Globus pallidus (tissue), 1 donor: ENCODE measurements around the gene MBD3L4.
"Not testable (repeated sequence)": the region's sequence is repeated elsewhere in the genome, so short reads cannot be mapped to it uniquely, and the experiment has no call there.

Source experiments
- DNase-seq: peaks from one replicate; pipeline ENCODE4 v3.0.0-alpha.2; 2015; ENCODE audit warnings: low spot score

The MBD3L4 gene

DNA sequence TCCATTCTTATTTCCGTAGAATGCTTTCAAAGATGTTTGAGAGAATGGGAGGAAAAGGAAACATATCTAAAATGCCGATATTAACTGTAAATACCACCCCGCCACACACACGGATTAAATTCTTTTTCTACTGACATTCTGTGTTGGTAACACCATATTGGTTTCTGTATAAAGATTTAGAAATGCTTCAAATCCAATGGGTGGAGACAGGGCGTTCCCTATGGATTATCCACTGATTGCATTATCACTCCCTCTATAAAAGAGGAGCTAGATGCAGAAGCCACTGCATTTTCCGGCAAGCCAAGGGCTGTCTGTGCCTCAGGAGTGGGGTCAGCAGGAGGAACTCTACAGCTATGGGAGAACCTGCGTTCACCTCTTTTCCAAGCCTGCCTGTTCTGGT, 9.0 kb upstream of the MBD3L4 start, which contains the start of gene MBD3L2:
Gene MBD3L2 (plus strand): TSS at position 301 of the 400 bp plus-strand sequence. CDS start 53 bp downstream, at position 354.
- not testable (repeated sequence) for DNase-seq

DNA sequence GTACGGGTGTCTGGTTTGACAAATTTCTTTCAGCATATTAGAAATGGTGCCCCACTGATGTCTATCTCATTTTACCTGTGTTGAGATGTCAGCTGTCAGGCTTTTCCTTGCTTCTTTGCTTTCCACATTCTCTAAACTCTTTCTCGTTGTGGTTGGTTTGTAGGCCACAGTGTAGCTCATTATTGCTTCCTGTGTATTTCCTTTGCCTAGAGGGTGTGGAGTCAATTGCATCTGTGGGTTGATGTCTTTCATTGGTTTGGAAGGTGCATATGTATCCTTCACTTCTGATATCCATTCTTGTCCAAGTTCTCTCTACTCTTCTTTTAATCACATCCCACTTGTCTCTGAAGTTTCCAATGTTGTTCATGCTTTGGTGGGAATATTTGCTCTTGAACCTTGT, 1.6 kb upstream of the MBD3L4 start:
- not testable (repeated sequence) for DNase-seq

DNA sequence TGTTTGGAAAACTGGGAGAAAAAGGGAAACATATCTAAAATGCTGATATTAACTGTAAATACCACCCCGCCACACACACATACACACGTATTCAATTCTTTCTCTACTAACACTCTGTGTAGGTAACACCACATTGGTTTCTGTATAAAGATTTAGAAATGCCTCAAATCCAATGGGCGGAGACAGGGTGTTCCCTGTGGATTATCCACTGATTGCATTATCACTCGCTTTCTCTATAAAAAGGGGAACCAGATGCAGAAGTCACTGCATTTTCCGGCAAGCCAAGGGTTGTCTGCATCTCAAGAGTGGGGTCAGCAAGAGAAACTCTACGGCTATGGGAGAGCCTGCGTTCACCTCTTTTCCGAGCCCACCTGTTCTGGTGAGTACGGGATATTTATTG, 9.7 kb downstream of the MBD3L4 start, which contains the start of gene MBD3L5:
Gene MBD3L5 (plus strand): TSS at position 301 of the 400 bp plus-strand sequence. CDS start 34 bp downstream, at position 335.
- not testable (repeated sequence) for DNase-seq

DNA sequence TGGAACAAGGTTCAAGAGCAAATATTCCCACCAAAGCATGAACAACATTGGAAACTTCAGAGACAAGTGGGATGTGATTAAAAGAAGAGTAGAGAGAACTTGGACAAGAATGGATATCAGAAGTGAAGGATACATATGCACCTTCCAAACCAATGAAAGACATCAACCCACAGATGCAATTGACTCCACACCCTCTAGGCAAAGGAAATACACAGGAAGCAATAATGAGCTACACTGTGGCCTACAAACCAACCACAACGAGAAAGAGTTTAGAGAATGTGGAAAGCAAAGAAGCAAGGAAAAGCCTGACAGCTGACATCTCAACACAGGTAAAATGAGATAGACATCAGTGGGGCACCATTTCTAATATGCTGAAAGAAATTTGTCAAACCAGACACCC, 11.2 kb downstream of the MBD3L4 start:
- not testable (repeated sequence) for DNase-seq

DNA sequence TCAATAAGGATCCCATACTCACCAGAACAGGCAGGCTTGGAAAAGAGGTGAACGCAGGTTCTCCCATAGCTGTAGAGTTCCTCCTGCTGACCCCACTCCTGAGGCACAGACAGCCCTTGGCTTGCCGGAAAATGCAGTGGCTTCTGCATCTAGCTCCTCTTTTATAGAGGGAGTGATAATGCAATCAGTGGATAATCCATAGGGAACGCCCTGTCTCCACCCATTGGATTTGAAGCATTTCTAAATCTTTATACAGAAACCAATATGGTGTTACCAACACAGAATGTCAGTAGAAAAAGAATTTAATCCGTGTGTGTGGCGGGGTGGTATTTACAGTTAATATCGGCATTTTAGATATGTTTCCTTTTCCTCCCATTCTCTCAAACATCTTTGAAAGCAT, 18.6 kb downstream of the MBD3L4 start, which contains the start of gene MBD3L2B:
Gene MBD3L2B (minus strand): TSS at position 101 of the 400 bp plus-strand sequence. CDS start 34 bp downstream, at position 67.
- not testable (repeated sequence) for DNase-seq

DNA sequence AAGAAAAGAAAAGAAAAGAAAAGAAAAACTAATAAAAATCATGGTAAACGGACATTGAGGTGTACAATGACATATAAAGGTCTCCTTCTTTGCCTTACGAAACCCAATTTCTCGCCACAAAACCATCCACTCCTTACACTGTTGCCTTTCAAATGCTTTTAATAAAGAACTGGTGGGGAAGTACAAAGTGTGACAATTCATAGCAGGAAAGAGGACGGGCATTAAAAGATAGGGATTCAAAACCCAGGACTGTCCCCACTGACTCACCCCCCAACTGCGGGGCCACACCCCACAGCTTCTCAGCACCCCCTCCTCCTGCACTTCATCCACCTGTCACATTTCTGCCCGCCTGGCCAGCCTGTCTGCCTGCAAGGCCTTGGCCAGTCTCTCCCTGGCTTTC, 21.2 kb downstream of the MBD3L4 start:
- DNase-seq = no peak

DNA sequence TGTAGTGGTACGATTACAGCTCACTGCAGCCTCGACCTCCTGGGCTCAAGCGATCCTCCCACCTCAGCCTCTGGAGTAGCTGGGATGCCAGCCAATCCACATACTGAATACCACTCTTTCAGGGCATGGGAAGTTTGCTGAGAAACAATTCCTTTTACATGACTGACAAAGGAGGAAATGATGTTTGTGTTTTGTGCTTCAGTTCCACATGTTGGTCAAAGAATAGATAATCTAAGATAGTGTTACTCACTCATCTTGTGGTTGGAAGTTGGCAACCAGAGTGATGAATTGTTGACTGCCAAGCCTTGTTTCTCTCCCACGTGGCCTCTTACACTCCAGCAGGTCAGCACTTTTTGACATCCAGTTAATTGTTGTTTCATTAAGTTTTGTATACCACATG, 26.3 kb downstream of the MBD3L4 start:
- DNase-seq = peak; percentile 17

DNA sequence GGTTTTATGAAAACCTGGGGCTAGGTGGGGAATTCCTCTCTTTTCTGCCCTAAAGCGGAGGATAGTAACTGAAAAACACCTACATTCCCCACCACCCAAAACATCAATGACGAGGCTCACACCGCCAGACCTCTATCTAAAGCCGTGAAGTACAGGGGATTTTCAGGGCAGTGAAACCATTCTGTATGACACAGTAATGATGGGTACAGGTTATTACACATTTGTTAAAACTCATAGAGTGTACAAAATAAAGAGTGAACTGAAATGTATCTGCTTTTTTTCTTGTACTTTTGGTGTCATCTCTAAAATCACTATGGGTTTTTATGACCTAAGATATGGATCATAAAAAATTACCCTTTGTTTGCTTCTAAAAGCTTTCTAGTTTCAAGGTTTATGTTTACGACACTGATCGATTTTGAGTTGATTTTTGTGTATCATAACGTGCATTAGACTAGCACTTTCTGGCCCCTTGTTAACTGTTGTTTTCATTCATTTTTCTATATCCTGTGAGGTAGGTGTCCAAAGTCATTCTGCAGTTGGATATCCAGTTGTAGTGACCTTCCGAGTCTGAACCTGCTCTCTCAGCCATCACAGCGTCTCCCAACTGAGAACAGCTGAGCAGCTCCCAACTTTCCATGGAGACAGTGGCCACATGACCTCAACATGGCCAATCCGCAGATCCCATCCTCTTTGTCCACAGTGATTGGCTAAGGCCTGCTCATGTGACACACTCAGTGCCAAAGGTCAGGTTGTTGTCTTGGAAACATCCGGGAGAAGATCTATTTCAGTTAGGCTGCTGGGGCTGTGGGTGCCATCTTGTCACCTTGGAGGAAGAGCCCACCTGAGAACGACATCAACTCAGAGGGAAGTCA, 29.0 kb downstream of the MBD3L4 start:
- DNase-seq = no peak

DNA sequence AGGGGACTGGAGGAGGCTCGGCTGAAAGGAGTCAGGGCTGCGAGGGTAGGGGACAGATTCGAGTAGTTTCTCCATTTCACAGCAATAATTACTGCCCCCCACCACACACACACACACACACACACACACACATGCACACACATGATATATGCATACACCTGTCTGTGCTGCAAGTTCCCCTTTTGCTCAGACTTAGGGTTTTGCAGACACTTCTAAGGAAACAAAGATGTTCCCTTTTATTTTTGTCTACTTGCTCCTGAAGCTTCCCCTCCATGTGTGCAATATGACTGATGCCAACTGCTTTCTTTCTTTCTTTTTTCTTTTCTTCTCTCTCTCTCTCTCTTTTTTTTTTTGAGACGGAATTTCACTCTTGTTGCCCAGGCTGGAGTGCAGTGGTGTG, 32.1 kb downstream of the MBD3L4 start:
- no peak for DNase-seq

DNA sequence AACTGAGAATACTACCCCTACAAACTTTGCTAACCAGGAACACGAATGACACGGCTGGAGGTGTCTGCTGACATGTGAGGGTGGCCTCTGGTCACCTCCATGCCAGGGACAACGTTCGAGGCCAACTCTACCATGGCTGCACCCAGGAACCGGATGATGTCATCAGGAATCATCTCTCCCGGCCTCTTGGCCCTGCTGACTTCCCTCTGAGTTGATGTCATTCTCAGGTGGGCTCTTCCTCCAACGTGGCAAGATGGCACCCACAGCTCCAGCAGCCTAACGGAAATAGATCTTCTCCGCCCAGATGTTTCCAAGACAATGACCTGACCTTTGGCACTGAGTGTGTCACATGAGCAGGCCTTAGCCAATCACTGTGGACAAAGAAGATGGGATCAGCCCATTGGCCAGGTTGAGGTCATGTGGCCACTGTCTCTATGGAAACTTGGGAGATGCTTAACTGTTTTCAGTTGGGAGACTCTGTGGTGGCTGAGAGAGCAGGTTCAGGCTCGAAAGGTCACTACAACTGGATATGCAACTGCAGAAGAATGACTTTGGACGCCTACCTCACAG, 33.8 kb downstream of the MBD3L4 start:
- DNase-seq = no peak

DNA sequence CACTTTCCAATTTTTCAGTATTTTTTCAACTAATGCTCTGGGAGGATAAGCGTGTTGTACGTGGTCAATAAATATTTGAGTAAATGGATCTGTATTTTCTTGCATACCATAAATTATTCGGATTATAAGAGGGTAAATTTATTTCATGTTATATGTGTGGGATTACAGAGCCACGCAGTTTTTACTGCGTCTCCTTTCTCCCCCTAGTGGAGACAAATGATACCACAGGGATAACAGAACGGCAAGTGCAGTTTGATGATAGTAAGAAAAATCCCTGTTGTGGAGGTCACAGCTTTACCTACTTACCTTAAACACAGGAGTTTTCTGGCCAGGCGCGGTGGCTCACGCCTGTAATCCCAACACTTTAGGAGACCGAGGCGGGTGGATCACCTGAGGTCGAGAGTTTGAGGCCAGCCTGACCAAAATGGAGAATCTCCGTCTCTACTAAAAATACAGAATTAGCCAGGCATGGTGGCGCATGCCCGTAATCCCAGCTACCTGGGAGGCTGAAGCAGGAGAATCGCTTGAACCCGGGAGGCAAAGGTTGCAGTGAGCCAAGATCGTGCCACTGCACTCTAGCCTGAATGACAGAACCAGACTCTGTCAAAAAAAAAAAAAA, 35.6 kb downstream of the MBD3L4 start:
- DNase-seq = no peak

DNA sequence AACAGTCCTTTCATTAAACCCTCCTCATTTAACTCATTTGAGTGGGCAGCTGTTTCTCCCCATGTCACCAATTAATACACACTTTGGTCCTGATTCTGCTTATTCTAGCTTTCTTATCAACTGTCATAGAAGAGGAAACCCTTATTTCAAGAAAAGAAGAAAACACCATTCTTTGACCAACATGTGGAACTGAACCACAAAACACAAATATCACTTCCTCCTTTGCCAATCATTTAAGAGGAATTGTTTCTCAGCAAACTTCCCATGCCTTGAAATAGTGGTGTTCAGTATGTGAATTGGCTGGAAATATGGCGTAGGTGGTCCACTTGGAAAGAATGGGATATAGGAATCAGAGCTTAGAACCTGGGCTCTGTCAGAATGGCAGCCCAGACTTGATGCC, 39.2 kb downstream of the MBD3L4 start:
- no peak for DNase-seq

DNA sequence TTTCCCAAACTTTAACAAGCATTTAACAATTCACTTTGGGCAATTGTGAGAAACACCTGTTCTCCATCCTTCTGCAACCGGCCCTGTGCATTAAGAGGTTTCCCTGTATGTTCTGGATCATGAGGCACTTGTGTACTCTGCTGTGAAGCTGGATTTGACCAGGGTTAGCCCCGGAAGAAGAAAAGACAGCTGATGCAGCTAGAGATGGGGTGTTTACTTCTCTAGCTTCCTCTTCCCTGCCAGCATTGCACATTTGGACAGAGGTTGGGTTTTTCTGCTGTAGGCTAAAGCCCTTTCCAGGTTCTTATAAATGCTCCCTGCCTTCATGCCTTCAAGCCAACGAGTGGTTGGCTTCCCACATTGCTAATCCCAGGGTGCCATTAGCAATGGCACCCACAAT, 39.6 kb downstream of the MBD3L4 start:
- DNase-seq = no peak

DNA sequence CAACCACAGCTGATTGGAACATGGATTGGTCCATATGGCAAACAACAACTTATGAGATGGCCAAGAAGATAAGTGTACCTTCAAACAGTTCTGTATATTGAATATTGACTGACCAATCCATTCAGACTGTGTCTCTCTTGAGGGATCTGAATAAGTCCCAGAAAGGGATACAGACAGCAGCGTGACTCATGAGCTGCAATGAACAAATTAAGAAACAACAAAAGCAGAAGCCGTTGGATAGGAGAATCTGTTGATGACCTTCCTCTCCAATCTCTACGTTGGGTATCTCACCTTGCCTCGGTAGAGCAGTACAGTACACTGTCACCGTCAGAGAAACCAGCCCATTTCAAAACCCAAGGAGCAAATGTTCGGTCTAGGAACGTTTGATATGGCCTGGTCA, 40.0 kb downstream of the MBD3L4 start:
- no peak for DNase-seq

DNA sequence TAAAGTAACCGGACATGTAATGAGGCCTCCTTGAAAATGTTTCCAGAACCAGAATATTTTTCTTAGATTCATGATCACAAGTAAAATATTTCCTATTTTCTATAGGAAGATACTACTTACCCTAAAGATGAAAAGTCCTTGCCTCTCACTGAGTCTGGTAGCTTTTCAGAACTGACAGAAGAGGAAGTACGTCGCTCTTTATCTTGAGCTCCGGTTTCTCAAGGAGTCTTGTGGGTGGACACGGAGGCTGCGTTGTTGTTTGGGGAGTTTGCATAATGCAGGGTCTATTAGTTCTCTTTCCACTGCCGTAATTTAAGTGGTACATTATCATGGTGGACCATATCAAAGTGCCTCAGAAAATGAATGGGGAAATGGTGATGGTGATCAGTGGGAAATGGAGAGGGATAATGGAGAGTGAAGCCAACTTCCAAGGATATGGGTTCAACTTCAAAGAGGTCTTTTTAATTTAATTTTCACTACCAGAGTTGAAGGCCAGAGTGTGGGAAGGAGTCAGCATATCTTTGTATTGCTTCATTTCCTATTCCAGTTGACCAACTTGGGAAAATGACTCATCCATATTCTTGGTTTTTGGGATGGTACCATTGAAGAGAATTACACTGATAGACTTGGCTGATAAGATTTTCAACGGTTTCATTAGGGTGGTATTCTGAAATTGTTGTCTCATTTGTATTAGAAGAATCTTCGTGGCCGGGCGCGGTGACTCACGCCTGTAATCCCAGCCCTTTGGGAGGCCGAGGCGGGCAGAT, 42.1 kb downstream of the MBD3L4 start:
- no peak for DNase-seq

DNA sequence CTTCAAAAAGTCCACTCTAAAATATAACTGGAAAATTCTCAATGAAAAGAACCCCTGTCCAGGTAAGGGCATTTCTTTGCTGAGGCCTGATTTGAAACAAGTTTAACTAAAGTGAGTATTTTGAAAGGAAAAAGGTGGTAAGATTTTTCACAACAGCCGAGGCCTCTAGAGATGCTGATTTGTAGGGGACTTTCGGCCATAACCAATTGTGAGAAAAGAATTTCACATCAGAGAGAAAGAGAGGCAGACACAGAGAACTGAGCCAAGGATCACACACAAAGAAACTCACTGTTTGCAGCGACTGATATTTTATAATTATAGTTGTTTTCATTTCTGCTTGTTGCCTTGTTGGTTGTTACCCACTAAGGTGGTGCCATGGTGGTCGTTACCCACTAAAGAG, 43.2 kb downstream of the MBD3L4 start:
- no peak for DNase-seq

DNA sequence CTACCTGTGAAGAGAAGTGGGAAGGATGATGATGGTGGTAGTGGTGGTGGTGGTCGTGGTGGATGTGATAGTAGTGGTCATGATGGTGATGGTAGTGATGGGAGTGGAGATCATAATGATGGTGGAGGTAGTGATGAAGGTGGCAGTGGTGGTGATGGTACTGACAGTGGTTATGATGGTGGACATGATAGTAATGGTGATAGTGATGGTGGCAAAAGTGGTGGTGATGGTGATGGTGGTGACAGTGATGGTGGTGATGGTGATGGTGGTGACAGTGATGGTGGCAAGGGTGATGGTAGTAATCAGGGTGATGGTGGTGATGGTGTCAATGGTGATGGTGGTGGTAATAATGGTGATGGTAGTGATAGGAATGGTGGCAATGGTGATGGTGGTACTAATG, 44.9 kb downstream of the MBD3L4 start:
- no peak for DNase-seq

DNA sequence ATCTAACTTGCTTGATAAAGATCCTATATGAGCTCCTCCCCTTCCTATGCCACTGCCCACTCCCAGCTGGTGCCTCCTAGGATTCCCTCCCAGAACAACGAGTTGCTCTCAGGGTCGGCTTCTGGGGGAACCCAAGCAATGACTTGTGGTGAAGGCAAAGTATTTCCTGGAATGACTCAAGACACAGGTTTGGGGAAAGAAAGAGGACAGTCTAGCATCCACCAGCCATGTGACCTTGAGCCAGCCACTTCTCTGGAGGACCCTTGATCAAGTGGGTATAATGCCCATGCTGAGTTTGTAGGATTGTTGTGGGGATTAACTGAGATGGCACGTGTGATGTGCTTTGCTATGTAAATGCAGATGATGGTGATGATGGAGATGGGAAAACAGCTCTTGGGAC, 51.7 kb downstream of the MBD3L4 start:
- DNase-seq = no peak

DNA sequence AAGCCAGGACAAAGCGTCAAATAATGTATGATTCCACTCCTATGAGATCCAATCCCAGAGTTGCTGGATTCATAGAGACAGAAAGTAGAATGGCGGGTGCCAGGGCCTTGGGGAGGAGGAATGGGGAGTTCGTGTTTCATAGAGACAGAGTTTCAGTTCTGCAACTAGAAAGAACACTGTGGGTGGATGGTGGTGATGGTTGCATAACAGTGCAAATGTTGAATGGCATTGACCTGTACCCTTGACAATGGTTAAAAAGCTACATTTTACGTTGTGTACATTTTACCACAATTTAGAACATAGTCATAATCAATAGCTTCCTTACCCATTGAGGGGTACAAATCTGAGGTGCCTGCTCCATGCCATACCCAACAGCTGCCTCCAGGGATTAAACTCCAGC, 52.1 kb downstream of the MBD3L4 start:
- no peak for DNase-seq
